ENCODE data around the gene AGBL3.
"Not testable (repeated sequence)": the region's sequence is repeated elsewhere in the genome, so short reads cannot be mapped to it uniquely, and the experiment has no call there.

Gene AGBL3

GRCh38 chr7:135078051-135078450 is 91.7 kb downstream of the AGBL3 start:
- DNase-seq: no peak

GRCh38 chr7:135079068-135079467 is 92.8 kb downstream of the AGBL3 start:
- no peak for DNase-seq

GRCh38 chr7:135083005-135083404 is 96.7 kb downstream of the AGBL3 start:
- DNase-seq: no peak

- no peak for DNase-seq
Observed at GRCh38 chr7:135088566-135088965, 102.3 kb downstream of the AGBL3 start.

GRCh38 chr7:135091717-135092116 is 105.4 kb downstream of the AGBL3 start:
- no peak for DNase-seq

GRCh38 chr7:135094472-135095237 is 108.3 kb downstream of the AGBL3 start:
- no peak for DNase-seq

- no peak for DNase-seq
Observed at GRCh38 chr7:135095450-135095849, 109.1 kb downstream of the AGBL3 start.

- no peak for DNase-seq
Observed at GRCh38 chr7:135098391-135098790, 112.1 kb downstream of the AGBL3 start.

GRCh38 chr7:135100856-135101255 is 114.5 kb downstream of the AGBL3 start:
- DNase-seq: no peak

- DNase-seq: no peak
Observed at GRCh38 chr7:135102372-135102771, 116.1 kb downstream of the AGBL3 start.

- DNase-seq: no peak
Observed at GRCh38 chr7:135109562-135109961, 123.3 kb downstream of the AGBL3 start.

- DNase-seq: no peak
Observed at GRCh38 chr7:135109976-135110375, 123.7 kb downstream of the AGBL3 start.

- no peak for DNase-seq
Observed at GRCh38 chr7:135111379-135111778, 125.1 kb downstream of the AGBL3 start.

- DNase-seq: no peak
Observed at GRCh38 chr7:135114622-135115021, 128.3 kb downstream of the AGBL3 start.

GRCh38 chr7:135117096-135117495 is 130.8 kb downstream of the AGBL3 start:
- no peak for DNase-seq

GRCh38 chr7:135121868-135122267 is 135.6 kb downstream of the AGBL3 start:
- no peak for DNase-seq

GRCh38 chr7:135124631-135125030 is 138.3 kb downstream of the AGBL3 start:
- not testable (repeated sequence) for DNase-seq

GRCh38 chr7:135128931-135129330 is 142.6 kb downstream of the AGBL3 start:
- DNase-seq: no peak

GRCh38 chr7:135129579-135129978 is 143.3 kb downstream of the AGBL3 start:
- DNase-seq: no peak

GRCh38 chr7:135143885-135144668 is 157.8 kb downstream of the AGBL3 start:
- no peak for DNase-seq

GRCh38 chr7:135147341-135147898 is 161.1 kb downstream of the AGBL3 start:
- DNase-seq: no peak

- peak; percentile 3 for DNase-seq
Observed at GRCh38 chr7:135147899-135148721, 161.8 kb downstream of the AGBL3 start, which contains the start of gene TMEM140. TSS of gene TMEM140 (plus strand) at chr7:135148072. CDS start at chr7:135164442, 16,370 bp downstream.

Data from NCI-H510A treated with DMSO at 0.1 percent for 48 hours (cell line).